Endodermal cell (in vitro differentiated cells): Measurements from ENCODE around the gene KIF26B. TPM values are rescaled to one million over a fixed set of nuclear protein-coding genes. Genes with fewer than 3 reads are reported as not detected.

ENCODE experiments used
- DNase-seq: peaks from one replicate; pipeline ENCODE4 v3.0.0-alpha.2; 2017
- H3K27ac ChIP-seq: 2 replicates; pipeline ENCODE4 v1.5.1; 2013; ENCODE audit warnings: mild to moderate bottlenecking, low read depth, low read length, moderate library complexity
- H3K27me3 ChIP-seq: 2 replicates; pipeline ENCODE4 v1.6.1; 2013; ENCODE audit warnings: mild to moderate bottlenecking, low read length, moderate library complexity; ENCODE audit not compliant: insufficient read depth, control insufficient read depth, poor library complexity, severe bottlenecking
- H3K36me3 ChIP-seq: 2 replicates; pipeline ENCODE4 v1.7.0; 2013; ENCODE audit warnings: mild to moderate bottlenecking, low read length, moderate library complexity; ENCODE audit not compliant: control insufficient read depth, insufficient read depth
- H3K4me1 ChIP-seq: one replicate; pipeline ENCODE4 v1.7.0; 2013; ENCODE audit warnings: low read length; ENCODE audit not compliant: control insufficient read depth, insufficient read depth
- H3K4me3 ChIP-seq: 2 replicates; pipeline ENCODE4 v1.5.1; 2013; ENCODE audit warnings: mild to moderate bottlenecking, low read length, moderate library complexity
- H3K9ac ChIP-seq: 2 replicates; pipeline ENCODE4 v1.6.1; 2013; ENCODE audit warnings: mild to moderate bottlenecking, low read length, moderate library complexity; ENCODE audit not compliant: poor library complexity, severe bottlenecking; ENCODE audit errors: extremely low read depth
- H3K9me3 ChIP-seq: 2 replicates; pipeline ENCODE4 v1.6.1; 2013; ENCODE audit warnings: mild to moderate bottlenecking, low read length, moderate library complexity; ENCODE audit not compliant: control insufficient read depth
- H3K27ac Mint-ChIP-seq: 2 replicates; pipeline ENCODE4 v1.8.0; 2020; ENCODE audit warnings: mixed read lengths
- H3K27me3 Mint-ChIP-seq: 2 replicates; pipeline ENCODE4 v1.8.0; 2021; ENCODE audit warnings: mild to moderate bottlenecking, mixed read lengths; ENCODE audit not compliant: insufficient read depth
- H3K36me3 Mint-ChIP-seq: 2 replicates; pipeline ENCODE4 v1.8.0; 2020; ENCODE audit warnings: low read depth, mixed read lengths
- H3K4me1 Mint-ChIP-seq: 2 replicates; pipeline ENCODE4 v1.8.0; 2020; ENCODE audit warnings: mixed read lengths
- H3K4me3 Mint-ChIP-seq: 2 replicates; pipeline ENCODE4 v1.8.0; 2020; ENCODE audit warnings: mild to moderate bottlenecking, moderate library complexity, mixed read lengths
- H3K9me3 Mint-ChIP-seq: 2 replicates; pipeline ENCODE4 v1.8.0; 2020; ENCODE audit warnings: mild to moderate bottlenecking, mixed read lengths
- WGBS, 2 experiments: methylation state at CpG; one replicate each; pipeline versions ENCODE4 v1.1.5 to v1.1.7; 2013; ENCODE audit warnings: missing lambda C conversion rate in 2 of 2, mixed read lengths in 1 of 2; ENCODE audit not compliant: insufficient coverage in 1 of 2, insufficient read length in 1 of 2; 5-methylcytosine and 5-hydroxymethylcytosine counted together
- total RNA-seq, 2 donors: library from RNA; stranded (reverse); fragmentation: NEBNext Ultra II Directional in 1 of 2; extraction: Animal tissue kit (Norgen Biotek cat#: 25700) in 1 of 2; gene quantifications; 2 replicates in 1 of 2; 3 replicates in 1 of 2; pipeline ENCODE4 v1.2.1, GENCODE V29; 2021
- TF ChIP-seq, protein P1 (sequence below): fragments of 200-600 bp; sonication (generic); conservative IDR thresholded peaks from 2 replicates; pipeline ENCODE4 v1.5.0; 2021; ENCODE audit warnings: antibody characterized with exemption, mild to moderate bottlenecking

KIF26B gene
- total RNA-seq, 2 donors from 2014 or later: 12.3 to 21.0 TPM

DNA sequence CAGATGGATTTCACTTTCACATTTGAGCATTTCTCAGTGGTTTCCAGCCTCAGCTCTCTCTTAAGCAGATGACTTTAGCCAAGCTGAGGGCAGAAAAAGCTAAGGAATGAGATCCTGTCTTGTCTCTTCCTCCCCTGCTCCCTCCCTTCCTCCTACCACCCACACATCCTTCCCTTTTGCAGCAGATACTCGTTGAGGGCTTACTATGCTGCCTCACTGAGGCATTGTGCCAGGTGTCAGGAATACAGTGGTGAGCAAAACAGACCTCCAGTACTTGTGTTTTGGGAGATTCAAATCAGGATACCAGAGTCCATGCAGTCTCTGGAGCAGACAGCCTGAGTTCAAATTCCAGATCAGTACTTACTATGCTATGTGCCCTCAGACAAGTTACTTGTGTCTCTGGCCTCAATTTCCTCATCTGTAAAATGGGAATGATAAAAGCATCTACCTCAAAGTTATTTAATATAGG is 43.2 kb downstream of the KIF26B start:
- Histone ChIP-seq H3K9ac (no peak overlapping the region), H3K4me1 (no peaks in the 10 kb centered on the region), H3K9me3 (peaks cover 6% of the 10 kb centered on the region), H3K36me3 (peaks cover 42% of the 10 kb centered on the region), H3K4me3 (no peak overlapping the region), H3K27me3 (no peaks in the 10 kb centered on the region), H3K27ac (no peak overlapping the region)
- no peak for DNase-seq
- H3K9me3 Mint-ChIP-seq: peaks cover 4% of the 10 kb centered on the region
- TF ChIP-seq, protein P1, sequence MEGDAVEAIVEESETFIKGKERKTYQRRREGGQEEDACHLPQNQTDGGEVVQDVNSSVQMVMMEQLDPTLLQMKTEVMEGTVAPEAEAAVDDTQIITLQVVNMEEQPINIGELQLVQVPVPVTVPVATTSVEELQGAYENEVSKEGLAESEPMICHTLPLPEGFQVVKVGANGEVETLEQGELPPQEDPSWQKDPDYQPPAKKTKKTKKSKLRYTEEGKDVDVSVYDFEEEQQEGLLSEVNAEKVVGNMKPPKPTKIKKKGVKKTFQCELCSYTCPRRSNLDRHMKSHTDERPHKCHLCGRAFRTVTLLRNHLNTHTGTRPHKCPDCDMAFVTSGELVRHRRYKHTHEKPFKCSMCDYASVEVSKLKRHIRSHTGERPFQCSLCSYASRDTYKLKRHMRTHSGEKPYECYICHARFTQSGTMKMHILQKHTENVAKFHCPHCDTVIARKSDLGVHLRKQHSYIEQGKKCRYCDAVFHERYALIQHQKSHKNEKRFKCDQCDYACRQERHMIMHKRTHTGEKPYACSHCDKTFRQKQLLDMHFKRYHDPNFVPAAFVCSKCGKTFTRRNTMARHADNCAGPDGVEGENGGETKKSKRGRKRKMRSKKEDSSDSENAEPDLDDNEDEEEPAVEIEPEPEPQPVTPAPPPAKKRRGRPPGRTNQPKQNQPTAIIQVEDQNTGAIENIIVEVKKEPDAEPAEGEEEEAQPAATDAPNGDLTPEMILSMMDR: no peak
- WGBS, 2 experiments: 29 to 72% methylated on average over 1 of the region's 1 CpG
- no peaks in the 10 kb centered on the region for H3K27me3 Mint-ChIP-seq
- H3K27ac Mint-ChIP-seq: no peak overlapping the region
- H3K4me3 Mint-ChIP-seq: no peak overlapping the region
- peaks cover 36% of the 10 kb centered on the region for H3K4me1 Mint-ChIP-seq
- peaks cover 28% of the 10 kb centered on the region for H3K36me3 Mint-ChIP-seq

DNA sequence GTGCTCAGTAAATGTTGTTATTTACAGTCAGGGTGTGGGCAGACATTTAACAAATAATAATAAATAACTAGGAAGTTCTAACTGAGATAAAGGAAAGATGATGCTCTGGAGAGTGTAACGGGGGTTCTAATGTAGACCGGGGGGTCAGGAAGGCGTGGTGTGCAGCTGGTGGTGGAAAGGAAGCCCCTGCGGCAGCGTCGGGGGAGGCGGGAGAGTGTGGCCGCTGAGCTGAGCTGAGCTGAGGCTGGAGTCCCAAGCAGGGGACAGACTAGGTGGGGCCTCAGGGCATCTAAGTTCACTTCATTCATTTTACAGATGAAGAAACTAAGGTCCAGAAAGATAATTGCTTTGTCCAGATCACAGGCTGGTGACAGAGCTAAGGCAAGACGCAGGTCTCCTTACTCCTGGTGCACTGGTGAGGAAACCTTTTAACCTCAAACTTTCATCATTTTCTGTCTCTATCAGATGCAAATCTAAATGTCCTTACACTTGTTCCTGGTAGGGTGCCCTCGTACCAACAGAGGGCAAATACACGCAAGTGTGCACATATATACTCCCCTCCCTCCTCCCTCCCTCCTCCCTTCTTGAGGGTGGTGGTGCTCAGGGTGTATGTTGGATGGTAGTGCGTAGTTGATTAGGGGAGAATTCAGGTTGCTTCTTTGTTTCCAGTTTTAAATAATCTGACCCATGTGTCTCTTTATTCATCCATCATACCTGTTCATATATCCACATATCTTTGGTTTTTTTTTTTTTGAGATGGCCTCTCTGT is 44.1 kb downstream of the KIF26B start:
- Histone ChIP-seq H3K36me3 (peaks cover 42% of the 10 kb centered on the region), H3K4me1 (no peaks in the 10 kb centered on the region), H3K27me3 (no peaks in the 10 kb centered on the region), H3K4me3 (no peak overlapping the region), H3K9ac (no peak overlapping the region), H3K9me3 (peaks cover 12% of the 10 kb centered on the region), H3K27ac (no peak overlapping the region)
- no peak for DNase-seq
- peaks cover 36% of the 10 kb centered on the region for H3K4me1 Mint-ChIP-seq
- no peak overlapping the region for H3K4me3 Mint-ChIP-seq
- peaks cover 4% of the 10 kb centered on the region for H3K9me3 Mint-ChIP-seq
- H3K36me3 Mint-ChIP-seq: peaks cover 30% of the 10 kb centered on the region
- no peaks in the 10 kb centered on the region for H3K27me3 Mint-ChIP-seq
- WGBS, 2 experiments: 59 to 77% methylated on average over 4 to 10 of the region's 12 CpGs
- TF ChIP-seq, protein P1: no peak
- no peak overlapping the region for H3K27ac Mint-ChIP-seq

DNA sequence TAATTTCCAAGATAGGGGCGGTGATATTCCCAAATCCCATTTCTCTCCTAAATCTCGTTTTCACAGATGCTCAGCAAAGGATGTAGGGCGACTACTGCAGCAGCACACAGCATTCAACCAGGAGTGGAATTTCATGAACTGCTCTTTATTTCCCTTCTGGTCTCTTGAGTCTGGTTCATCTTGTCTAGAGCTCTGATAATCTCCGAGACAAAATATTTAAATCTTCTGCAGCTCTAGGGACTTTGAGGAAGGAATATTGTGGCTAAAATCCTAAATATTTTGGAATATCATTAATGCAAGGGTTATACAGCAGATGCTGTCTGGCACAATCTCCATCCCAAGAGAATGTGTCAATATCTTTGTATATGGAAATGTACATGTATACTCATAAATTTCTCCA is 45.4 kb downstream of the KIF26B start:
- Mint-ChIP-seq H3K27me3 (no peaks in the 10 kb centered on the region), H3K27ac (no peak overlapping the region), H3K36me3 (peaks cover 39% of the 10 kb centered on the region), H3K9me3 (peaks cover 4% of the 10 kb centered on the region), H3K4me3 (no peak overlapping the region), H3K4me1 (peaks cover 33% of the 10 kb centered on the region)
- no peak for DNase-seq
- Histone ChIP-seq H3K4me1 (no peaks in the 10 kb centered on the region), H3K4me3 (no peak overlapping the region), H3K27ac (no peak overlapping the region), H3K27me3 (no peaks in the 10 kb centered on the region), H3K9ac (no peak overlapping the region), H3K36me3 (peaks cover 52% of the 10 kb centered on the region), H3K9me3 (peaks cover 21% of the 10 kb centered on the region)
- WGBS, 2 experiments: 92 to 95% methylated on average over 3 to 4 of the region's 4 CpGs
- TF ChIP-seq, protein P1: no peak
